ENCODE data around the gene CD52.
A peak's percentile ranks its signal among the peaks of the same experiment; 100 is the strongest.

DNA sequence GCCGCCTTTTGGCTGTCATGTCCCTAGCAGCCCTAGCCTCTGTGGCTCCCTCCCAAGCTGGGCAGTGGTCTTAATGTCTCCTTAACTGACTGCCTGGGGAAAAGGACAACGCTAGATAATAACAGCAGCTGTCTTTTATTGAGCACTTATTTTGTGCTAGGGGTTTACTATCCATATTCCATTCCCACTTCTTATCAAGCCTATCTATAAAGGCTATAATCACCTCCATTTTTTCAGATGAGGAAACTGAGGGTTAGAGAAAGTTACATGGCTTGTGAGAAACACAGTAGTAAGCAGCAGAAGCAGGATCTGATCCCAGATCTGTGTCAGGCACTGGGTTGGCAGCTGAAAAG, 31.7 kb upstream of the CD52 start:
- TF ChIP-seq POLR2A (IDR thresholded peaks at IDR 0.05; ENCODE audit: low read length): peak; percentile 37
- no peak for TF ChIP-seq GATA1 (IDR thresholded peaks at IDR 0.05; ENCODE audit: low read depth, low read length)

Data from erythroblast (primary cell).